Bronchial smooth muscle cell (primary cell): Measurements from ENCODE around the gene KRTAP11-1. TPM values are rescaled to one million over a fixed set of nuclear protein-coding genes. Genes with fewer than 3 reads are reported as not detected.

ENCODE experiments used
- total RNA-seq: library from RNA; depleted of rRNA; stranded (reverse); fragments of >200 nt; gene quantifications from 2 replicates; pipeline ENCODE4 v1.2.1, GENCODE V29; 2014

Gene KRTAP11-1, protein sequence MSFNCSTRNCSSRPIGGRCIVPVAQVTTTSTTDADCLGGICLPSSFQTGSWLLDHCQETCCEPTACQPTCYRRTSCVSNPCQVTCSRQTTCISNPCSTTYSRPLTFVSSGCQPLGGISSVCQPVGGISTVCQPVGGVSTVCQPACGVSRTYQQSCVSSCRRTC
- not detected in 2 replicates for total RNA-seq

DNA sequence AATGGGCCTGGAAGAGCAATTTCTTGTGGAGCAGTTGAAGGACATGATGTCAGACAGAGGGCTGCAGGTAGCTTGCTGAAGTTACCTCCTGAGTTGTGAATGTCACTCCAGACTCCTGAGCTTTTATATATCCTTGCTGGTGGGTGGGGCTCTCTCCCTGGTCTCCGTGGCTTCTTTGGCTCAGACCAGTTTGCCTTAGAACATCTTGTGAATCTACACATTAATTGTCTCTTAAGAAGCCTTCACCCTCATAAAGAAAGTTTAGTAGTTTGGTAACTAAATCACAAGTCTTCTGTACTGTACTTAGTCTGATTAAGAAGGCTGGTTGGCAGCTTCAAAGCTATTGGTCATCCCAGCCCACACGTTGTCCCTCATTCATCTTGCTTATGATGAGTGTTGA is at the start of gene KRTAP11-1:
KRTAP11-1 (minus strand) TSS at position 101 of the 400 bp plus-strand sequence; CDS start at position 45, 56 bp downstream.

Other genes starting within 250 kb of the KRTAP11-1 start
- gene KRTAP20-2, start 246.4 kb downstream of the KRTAP11-1 start, total RNA-seq = not detected in 2 replicates
- not detected in 2 replicates for gene KRTAP20-3, start 238.7 kb downstream of the KRTAP11-1 start, total RNA-seq
- gene KRTAP21-3, start 162.8 kb downstream of the KRTAP11-1 start, total RNA-seq = not detected in 2 replicates
- not detected in 2 replicates for gene KRTAP21-2, start 134.3 kb downstream of the KRTAP11-1 start, total RNA-seq
- not detected in 2 replicates for gene KRTAP21-1, start 126.2 kb downstream of the KRTAP11-1 start, total RNA-seq
- not detected in 2 replicates for gene KRTAP8-1, start 68.3 kb downstream of the KRTAP11-1 start, total RNA-seq
- gene KRTAP7-1, start 51.8 kb downstream of the KRTAP11-1 start, total RNA-seq = not detected in 2 replicates
- gene KRTAP19-8, start 156.9 kb upstream of the KRTAP11-1 start, total RNA-seq = not detected in 2 replicates